Activated CD4-positive, alpha-beta T cell treated with anti-CD3 and anti-CD28 coated beads, Interleukin-2, amount 50 U/mL, for 4 hours (primary cell): Measurements from ENCODE around the gene MOB3B.
"Not testable (repeated sequence)": the region's sequence is repeated elsewhere in the genome, so short reads cannot be mapped to it uniquely, and the experiment has no call there.

Experiments
- DNase-seq, 2 experiments: peaks; one replicate each; pipeline ENCODE4 v3.0.0-alpha.2; 2020

Gene MOB3B

DNA sequence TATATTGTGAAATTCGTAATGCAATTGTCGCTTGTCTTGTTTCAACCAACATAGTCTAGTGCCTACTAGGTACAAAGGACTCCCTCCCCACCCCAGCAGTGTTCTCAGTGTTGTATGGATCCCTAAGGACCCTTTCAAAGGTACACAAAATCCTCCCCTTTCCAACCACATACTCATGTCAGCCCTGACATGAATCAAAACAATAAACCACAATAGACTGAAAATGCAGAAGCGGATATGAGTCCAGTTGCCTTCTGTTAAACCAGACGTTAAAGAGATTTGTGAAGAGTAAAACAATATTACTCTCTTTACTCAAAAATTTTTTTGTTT is 87.9 kb downstream of the MOB3B start:
- no peak for DNase-seq

DNA sequence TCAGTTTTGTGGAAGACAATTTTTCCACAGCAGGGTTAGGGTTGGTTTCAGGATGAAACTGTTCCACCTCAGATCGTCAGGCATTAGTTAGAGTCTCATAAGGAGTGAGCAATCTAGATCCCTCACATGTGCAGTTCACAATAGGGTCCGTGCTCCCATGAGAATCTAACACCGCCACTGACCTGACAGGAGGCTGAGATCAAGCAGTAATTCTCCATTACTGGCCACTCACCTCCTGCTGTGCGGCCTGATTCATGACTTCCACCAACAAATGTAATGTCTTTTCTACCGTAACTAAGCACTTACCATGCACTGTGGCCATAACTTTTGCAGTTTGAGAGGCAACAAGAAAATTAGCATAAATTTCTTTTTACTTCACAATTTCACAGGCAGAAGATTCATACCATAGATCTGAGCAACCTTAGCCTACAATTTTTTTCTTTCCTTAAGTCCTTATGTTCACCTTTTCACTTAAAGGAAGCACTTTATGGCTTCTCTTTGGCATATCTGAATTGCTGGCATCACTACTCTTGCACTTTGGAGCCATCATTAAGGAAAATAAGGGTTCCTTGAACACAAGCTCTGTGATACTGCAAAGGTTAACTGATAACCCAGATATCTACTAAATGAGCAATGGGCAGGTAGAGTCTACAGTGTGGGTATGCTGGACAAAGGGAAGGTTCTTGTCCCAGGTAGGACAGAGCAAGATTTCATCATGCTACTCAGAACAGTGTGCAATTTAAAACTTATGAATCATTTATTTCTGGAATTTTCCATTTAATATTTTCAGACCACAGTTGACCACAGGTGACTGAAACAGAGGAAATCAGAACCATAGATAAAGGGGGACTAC is 88.5 kb downstream of the MOB3B start:
- no peak for DNase-seq

DNA sequence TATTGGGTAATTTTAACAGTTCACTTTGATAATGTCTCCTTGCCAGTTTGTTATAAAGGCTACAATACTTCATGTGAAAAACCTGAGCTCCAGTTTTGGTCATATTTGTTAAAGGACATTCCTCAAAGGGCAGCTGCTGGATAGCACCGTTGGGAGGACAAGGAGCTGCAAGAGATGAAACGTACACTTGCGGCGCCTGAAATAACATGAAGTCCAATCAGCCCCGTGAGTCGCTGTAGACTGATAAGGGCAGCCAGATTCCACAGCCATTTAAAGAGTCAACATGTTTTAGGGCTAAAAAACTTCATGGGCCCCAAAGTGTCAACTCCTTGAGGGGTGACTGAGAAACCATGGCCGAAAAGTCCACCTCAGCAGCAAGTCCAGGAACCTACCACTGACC is 91.1 kb downstream of the MOB3B start:
- DNase-seq: no peak

DNA sequence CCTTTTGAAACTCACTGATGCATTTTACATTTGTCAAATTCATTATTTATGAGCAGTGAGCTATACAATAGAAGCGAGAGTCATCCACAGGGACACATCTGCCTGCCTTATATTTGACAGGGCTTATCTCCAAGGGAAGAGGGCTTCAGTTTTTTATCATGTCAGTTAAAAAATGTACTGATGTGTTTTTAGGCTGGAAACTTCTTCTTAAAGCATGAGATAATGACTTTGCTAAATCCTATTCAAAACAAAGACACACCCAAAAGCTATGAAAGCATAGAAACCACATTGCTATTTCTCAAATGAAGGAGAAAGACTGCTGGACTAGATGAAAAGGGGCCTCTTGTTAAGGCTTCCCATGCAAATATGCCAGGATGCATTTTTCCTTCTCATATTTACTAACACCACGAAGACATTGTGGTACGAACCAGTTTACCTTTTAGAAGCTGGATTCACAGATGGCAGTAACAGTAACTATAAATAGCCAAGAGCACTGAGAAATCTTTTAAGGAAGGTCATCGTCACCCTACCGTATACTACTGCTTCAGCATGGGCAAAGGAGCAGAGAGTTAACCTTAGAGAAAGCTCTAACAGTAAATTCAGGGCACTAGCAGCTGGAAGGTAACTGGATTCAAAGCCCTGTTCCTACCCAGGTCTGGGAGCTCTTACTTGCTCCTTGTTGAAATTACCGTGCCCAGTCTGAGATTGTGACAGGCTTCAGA is 91.8 kb downstream of the MOB3B start:
- DNase-seq: no peak

DNA sequence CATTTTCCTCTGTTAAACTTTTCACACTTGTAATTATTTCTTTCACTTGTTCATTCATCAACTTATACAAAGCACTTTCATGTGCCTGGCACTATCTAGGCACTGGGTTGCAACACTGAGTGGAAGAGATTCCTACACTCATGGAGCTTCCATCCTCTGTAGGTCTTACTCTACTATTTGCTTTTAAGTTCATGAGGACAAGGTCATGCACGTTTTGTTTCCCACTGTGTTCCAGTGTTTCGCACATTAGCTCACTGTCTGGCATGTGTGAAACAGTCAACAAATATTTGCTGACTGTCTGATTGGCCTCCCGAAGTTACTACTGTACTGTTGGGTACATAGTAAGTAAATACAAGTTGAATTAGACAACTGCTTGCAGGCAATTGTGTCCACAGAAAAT is 93.4 kb downstream of the MOB3B start:
- no peak for DNase-seq

DNA sequence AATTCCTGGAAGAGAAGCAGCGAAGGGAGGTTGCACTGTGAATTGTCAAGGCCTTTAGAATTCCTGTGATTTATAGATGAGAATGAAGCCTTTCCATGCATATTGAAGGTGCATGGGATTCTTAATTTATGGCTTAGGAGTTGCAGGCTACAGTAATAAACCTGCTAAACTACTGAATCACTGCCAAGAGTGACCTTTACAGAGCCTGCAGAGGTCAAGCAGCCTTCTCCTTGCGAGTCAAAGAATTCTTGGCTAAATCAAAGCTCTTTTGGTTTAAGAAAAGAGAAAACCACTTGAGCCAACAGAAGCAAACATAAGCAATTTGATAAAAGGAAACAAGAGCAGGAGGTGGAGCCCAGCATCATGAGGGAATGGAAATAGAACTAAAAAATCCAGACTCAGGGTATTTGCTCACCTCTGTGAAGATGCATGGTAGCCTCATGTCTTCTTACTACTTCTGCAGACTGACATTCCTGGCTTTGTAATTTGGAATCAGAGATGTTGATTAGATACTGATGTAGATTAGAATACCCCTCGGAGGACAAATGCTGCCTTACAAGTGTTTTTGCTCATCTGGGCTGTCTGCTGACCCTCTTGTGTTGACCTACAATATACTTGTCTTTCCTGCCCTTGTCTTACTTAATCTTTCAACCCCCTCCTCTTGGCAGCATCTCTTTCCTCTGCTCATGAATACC is 95.8 kb downstream of the MOB3B start:
- DNase-seq: no peak

DNA sequence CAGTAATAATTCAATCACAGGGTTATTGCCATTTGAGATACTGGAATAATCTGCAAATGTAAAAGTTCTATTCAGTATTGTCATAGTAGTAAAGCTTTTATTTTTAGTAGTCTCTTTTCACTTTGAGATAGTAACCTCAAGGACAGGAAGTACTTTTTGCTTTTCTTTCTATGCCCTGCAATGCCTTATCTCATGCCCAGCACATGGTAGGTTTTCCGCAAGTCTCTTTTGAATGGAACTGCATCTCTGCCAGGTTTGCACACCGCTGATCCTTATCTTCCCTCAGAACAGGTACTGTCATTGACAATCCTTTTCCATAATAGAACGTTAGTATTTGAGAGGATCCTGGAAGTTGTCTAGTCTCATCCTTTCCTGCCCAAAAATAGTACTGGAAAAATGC is 97.3 kb downstream of the MOB3B start:
- DNase-seq: no peak

DNA sequence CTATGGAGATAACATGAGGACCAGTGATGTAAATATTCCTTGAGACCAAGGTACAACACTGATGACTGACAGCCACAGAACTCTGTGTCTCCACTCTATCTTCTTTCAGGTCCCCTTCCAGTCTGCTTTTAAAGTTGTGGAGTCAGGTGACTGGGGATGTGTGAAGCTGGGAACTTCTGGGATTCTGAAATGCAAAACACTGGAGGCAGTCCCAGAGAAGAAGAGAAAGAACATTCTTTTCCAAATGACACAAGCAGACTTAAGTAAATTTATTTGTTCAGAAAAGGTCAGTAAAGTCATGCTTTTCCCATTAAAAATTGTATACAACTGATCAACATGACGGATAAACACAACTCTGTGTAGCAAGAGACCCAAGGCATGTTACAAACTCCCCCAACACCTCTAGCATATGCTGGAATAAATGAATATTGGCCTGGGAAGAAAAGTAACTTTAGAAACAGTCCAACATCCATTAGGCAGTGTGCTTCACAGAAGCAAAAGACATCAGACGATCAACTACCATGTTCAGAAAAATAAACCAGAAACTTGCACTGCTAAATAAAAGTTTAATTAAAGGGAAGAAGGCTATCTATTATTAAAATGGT is 98.0 kb downstream of the MOB3B start:
- DNase-seq: no peak

DNA sequence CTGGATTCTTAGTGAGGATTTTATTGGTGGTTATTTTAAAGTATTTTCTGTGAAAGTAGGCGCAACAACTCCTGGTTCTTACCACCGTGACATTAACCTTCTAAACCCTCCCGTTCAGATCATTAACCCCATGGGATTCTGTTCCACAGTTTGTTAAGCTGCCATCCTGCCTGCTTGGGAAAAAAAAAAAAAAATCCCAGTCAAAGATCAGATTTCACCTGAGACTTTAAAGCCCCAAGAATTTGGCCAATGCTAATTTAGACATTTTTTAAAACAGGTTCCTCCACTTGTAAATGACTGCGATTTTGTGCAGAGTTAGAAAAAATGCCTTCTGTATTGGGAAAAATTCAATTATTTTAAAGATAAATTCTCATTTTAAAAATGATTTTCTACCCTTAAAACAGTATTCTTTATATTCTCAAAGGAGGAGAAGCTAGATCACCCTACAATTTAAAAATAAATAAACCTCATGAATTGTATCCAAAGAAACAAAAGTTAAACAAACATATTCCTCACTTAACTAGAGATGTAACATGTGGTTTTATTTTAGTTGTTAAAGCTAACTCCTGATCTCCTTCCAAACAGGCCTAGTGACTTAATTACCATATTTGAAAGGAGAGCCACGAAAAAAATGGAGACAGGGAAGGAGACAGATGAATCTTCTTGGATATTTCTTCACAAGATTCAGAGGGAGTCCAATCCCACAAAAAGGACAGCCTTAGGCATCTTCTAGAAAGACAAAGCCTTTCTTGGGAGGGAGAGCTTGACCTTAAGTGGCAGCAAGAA is 98.7 kb downstream of the MOB3B start:
- no peak for DNase-seq

DNA sequence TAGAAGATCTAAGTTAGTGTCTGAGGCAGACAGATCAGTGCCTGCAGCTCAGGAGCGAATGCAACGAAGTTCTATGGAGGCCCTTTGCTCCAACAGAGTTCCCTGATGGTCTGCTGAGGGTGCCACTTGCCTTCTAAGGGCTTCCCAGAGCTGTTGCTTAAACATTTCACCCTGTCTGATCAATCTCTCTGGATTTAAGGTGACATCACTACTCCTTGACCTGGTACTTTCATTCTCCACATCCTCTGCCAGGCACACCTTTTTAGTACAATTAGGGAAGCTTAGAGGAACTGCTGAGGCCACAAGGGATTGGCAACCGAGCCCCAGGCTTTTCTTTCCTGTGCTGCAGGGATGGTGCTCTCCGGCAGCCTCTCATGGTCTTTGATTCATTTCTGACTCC is 99.7 kb downstream of the MOB3B start:
- DNase-seq: no peak

DNA sequence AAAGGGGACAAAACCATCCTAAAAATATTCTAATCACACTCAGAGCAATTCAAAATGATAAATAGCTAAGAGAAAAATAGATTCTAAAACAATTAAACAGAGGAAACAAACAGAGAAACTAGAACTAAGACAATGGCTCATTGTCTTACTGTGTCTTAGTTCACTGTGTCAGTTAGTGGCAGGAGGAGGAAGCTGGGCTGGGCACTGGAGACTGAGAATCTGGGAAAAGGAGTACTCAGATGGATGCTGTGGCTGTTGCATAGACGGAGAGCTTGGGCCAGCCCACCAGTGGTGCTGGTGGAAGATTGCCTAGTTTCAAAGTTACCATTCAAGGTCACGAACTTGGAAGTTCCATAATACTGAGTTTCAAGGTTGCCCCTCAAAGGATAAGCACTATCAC is 100.2 kb downstream of the MOB3B start:
- DNase-seq: no peak

DNA sequence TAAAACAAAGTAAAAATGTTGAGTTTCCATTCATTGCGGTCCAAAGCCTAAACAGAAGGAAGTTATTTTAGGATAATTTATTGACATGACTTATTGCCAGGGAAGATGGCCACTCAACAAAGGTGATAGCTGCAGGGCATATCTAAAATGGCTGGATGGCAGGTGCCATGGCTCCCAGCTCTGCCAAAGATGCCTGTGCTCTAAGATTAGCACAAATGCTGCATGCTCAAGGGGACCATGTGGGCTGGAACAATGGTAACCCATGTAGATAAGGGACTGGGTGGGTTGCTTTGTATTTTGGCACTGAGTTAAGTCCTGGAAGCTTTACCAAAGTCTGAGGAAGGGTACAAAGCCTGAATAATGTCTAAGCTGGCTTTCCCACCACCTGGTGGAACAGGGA is 101.1 kb downstream of the MOB3B start:
- no peak for DNase-seq

DNA sequence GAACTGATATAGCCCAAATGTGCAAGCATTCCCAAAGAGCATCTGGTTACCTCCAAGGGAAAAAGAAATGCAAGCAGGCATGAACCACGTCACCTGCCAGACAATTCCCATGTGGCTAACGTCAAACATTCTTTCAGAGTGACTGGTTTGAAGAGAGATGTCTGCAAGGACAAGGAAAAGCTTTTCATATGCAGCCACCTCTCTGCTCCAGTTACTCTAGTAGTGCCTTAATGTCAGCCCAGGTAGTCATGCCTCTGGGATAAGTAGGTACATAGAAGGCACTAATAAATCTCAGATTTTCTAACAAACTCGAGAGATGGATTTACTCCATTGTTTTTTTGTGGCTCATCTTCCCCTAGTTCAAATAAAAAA is 102.4 kb downstream of the MOB3B start:
- no peak for DNase-seq

DNA sequence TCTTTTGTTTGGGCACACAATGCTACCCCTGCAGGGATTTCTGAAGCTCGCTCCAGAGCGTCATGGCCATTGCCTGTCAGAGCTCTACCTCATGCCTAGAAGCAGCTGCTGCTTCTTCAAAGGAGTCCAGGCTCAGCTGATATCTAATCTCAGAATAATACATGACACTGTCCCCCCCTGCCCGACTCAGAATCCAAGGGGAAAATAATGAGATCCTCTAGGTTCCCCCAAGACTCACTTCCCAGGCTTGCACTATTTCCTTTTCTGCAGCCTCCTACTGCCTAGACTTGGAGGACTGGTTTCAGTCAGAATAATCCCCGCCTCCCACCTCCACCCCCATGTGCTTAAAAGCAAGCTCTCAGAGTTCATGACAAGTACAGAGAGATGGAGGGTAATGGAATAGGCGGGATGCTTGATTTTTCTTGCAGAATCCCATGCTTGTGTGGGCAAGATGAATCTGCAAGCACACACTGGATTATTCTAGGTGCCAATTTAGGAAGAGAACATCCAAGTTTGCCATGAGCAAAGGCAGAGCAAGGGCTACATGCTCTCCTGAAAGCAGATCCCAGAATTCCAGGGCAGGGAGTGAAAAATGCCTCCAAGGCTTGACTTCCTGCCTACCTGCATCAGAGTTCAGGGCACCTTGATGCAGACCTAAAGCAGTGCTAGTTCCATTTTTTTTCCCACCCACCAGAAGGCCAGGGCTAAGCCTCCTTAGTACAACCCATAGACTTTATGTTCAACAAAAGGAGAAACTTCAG is 102.9 kb downstream of the MOB3B start:
- no peak for DNase-seq

DNA sequence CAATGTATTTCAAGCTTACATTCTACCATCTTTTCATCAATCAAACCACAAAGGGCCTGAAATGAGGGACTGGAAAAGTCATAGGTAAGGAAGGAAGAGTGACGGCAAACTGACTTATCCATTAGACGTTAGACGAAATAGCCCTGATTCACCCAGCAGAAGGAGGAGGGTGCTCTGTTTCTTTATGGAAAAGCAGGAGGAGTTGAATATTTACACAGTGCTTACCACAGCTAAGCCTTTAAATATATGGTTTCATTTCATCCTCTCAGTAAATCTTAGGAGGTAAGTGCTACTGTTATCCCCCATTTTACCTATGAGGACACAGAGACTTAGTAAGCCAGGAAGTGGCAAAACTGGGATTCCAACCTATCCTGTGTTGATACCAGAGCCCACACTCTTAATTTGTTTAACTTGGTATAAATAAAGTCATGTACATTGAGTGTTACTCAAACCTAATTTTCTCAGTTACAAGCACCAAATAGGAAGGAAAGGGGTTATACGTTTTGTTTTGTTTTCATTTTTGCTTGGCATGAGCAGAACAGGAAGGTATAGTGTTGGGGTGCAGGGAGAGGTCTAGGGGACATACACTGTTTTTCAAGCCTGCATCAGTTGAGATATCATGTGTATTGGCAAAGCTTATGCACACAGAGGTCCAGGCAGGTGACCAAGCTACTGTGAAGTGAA is 103.6 kb downstream of the MOB3B start:
- no peak for DNase-seq

DNA sequence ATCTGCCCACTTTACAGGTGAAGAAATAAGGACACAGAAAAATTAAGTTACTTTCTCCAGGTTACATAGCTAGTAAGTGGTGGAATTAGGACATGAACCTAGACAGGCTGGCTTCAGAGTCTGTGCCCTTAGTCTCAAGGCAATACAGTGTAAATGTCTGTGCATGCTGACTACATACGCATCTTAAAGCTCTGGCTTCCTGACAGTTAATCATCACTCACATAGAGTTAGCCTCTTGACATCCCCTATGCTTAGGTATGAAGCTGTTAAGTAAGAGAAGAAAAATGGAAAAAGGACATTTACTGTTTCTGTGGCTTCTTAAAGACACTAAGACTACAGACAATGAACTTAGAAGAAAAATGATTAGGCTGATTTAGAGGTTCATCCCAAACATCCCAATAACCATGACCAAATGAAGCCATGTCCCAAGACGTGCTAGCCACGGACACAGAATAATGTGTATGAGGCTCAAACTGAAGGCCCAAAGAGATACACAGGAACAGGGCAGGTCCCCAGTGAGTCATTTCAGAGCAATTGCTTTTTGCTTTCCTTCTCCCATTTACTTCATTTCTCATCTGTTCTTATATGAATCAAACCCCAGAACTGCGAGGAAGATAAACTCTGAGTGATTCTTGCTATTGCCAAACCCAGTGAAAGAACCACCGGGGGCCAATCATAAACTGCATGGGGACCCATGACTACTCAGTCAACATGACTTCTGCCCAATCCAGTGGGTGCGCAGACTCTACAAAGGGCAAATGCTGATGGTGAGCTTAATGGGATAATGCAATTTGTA is 105.5 kb downstream of the MOB3B start:
- no peak for DNase-seq

DNA sequence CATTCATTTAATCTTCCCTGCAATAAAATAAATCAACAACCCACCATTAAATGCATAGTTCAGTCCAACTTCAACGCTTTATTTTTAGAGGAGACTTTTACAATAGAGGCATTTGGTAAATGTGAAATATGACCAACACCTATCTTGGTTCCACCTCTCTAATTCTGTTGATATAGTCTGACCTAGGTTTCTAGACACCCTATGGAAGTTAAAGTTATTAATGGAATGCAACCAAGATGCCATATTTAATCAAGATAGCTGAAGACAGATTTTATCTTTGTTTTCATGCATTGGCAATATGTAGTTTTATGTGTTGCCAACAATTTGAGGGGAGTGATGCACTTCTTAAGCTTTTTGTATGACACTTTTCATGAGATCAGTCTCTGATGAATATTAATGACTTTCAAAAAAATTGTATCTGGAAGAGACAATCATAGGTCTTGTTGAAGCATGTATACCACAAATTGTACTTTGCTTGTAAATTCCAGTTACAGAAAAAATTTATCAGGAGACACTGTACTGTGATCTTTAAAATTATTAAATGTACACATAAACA is 107.3 kb downstream of the MOB3B start:
- no peak for DNase-seq

DNA sequence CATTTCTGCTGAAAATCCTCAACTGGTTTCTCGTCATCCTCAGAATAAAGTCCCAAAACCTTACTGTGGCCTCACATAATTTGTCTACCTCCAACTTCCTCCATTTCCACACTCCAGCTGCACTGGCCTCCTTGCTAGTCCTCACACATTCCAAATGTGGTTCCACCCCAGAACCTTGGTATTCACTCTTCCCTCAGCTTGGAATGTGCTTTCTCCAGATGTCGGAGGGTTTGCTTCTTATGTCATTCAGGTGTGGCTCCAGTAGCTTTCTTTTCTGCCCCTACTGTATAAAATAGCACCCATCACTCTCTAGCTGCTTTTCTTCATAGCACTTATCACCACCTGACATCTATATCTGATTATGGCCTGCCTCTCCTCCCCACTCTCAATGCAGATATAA is 108.0 kb downstream of the MOB3B start:
- DNase-seq: no peak

DNA sequence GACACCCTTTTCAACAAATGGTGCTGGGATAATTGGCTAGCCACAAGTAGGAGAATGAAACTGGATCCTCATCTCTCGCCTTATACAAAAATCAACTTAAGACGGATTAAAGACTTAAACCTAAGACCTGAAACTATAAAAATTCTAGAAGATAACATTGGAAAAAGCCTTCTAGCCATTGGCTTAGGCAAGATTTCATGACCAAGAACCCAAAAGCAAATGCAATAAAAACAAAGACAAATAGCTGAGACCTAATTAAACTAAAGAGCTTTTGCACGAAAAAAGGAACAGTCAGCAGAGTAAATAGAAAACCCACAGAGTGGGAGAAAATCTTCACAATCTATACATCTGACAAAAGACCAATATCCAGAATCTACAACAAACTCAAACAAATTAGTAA is 110.1 kb downstream of the MOB3B start:
- not testable (repeated sequence) for DNase-seq

DNA sequence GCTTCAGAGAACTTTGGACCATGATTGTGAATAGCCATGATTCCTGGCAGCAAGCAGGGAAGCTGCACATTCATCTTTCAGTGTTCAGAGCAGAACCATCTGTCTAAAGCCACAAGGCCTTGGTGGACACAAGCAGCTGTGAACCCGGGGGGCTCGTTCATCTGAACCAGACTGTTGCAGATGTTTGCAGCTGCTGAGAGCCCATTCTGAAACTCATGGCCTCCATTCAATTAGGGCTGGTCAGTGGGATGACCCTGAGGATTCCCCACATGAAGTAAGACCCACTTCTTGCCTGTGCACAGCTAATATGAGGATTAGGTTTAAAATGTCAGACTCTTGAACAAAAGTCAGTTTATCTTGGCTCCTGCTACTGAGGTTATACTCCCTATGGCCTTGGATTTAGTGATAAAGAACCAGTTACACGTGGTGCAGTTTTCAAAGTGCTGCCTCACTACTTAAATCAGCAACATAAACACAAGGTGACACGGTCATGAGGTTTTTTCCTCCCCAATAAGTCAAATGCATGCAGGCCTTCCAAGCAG is 115.3 kb downstream of the MOB3B start:
- no peak for DNase-seq
